SK-N-SH (cell line): ENCODE data around the gene PRSS38.

Experiments used
- CTCF ChIP-seq: fragments of 200-600 bp; sonication (generic); IDR thresholded peaks from 2 replicates; pipeline ENCODE4 v1.6.1; 2017; ENCODE audit warnings: antibody characterized with exemption, mild to moderate bottlenecking, moderate library complexity
- ELF1 ChIP-seq: IDR thresholded peaks from 2 replicates; pipeline ENCODE4 v1.4.0; 2012
- EZH2phosphoT487 ChIP-seq: fragments of 200-600 bp; sonication (generic); IDR thresholded peaks from 2 replicates; pipeline ENCODE4 v1.6.1; 2017; ENCODE audit warnings: low read depth, mixed run types, mild to moderate bottlenecking, antibody characterized with exemption, moderate library complexity, borderline replicate concordance
- FOXJ3 ChIP-seq: sonication (generic); formaldehyde crosslinking; IDR thresholded peaks from 2 replicates; pipeline ENCODE4 v1.5.1; 2020; ENCODE audit warnings: mild to moderate bottlenecking, missing genetic modification reagents
- NRF1 ChIP-seq: IDR thresholded peaks from 2 replicates; pipeline ENCODE4 v1.6.1; 2012; ENCODE audit warnings: low read depth, mild to moderate bottlenecking, low read length
- POLR2AphosphoS5 ChIP-seq: IDR thresholded peaks from 2 replicates; pipeline ENCODE4 v1.6.1; 2012; ENCODE audit warnings: low read depth, low read length
- RFX5 ChIP-seq: IDR thresholded peaks from 2 replicates; pipeline ENCODE4 v1.6.1; 2012; ENCODE audit warnings: mild to moderate bottlenecking, improper control_type of control experiment, low read length
- SMC3 ChIP-seq: IDR thresholded peaks from 2 replicates; pipeline ENCODE4 v1.6.1; 2012; ENCODE audit warnings: low read depth, low read length, improper control_type of control experiment
- USF2 ChIP-seq: fragments of 150-350 bp; IDR thresholded peaks from 2 replicates; pipeline ENCODE4 v1.6.1; 2017; ENCODE audit warnings: antibody characterized with exemption, low read length, low read depth, borderline replicate concordance
- YY1 ChIP-seq: IDR thresholded peaks from 2 replicates; pipeline ENCODE4 v1.4.0; 2012; ENCODE audit warnings: low read depth, mild to moderate bottlenecking

- TF ChIP-seq FOXJ3 (CRISPR knock-in tag) (no peak), POLR2AphosphoS5 (no peak), USF2 (no peak), CTCF (no peak), RFX5 (no peak), NRF1 (no peak), SMC3 (no peak), EZH2phosphoT487 (no peak), YY1 (no peak), ELF1 (no peak)
These were observed 6.9 kb upstream of the PRSS38 start for GRCh38 chr1:227808566-227808965.
